GM23338 (cell line): ENCODE measurements around the gene SUOX. TPM values are rescaled to one million over a fixed set of nuclear protein-coding genes. Genes with fewer than 3 reads are reported as not detected.

Experiments
- ATAC-seq: fragments of 200-7000 bp; cut with Tn5 transposase; 3 replicates; pipeline ENCODE4 v1.9.1; 2020
- DNase-seq: peaks from one replicate; pipeline ENCODE4 v3.0.0-alpha.2; 2015; ENCODE audit warnings: low spot score
- H2AFZ ChIP-seq: fragments of 200-600 bp; sonication (generic); 2 replicates; pipeline ENCODE4 v1.8.0; 2016; ENCODE audit warnings: antibody characterized with exemption, mild to moderate bottlenecking, moderate library complexity
- H3F3A ChIP-seq: fragments of 200-600 bp; sonication (generic); replicated peaks from 2 replicates; pipeline ENCODE4 v1.8.0; 2017; ENCODE audit warnings: antibody characterized with exemption, mixed run types, low read depth
- H3K27ac ChIP-seq: fragments of 200-600 bp; sonication (generic); 2 replicates; pipeline ENCODE4 v1.6.1; 2016; ENCODE audit warnings: low read depth
- H3K27me3 ChIP-seq: fragments of 200-600 bp; sonication (generic); 2 replicates; pipeline ENCODE4 v1.8.0; 2016; ENCODE audit warnings: mild to moderate bottlenecking, mixed run types, moderate library complexity; ENCODE audit not compliant: insufficient read depth
- H3K36me3 ChIP-seq: fragments of 200-600 bp; sonication (generic); 2 replicates; pipeline ENCODE4 v1.8.0; 2016; ENCODE audit warnings: mild to moderate bottlenecking; ENCODE audit not compliant: insufficient read depth
- H3K4me1 ChIP-seq: fragments of 200-600 bp; sonication (generic); 2 replicates; pipeline ENCODE4 v1.8.0; 2016; ENCODE audit warnings: mild to moderate bottlenecking, moderate library complexity; ENCODE audit not compliant: insufficient read depth
- H3K4me2 ChIP-seq: fragments of 200-600 bp; sonication (generic); 2 replicates; pipeline ENCODE4 v1.7.1; 2017; ENCODE audit warnings: mixed run types
- H3K4me3 ChIP-seq: fragments of 200-600 bp; sonication (generic); 2 replicates; pipeline ENCODE4 v1.6.1; 2016; ENCODE audit warnings: mixed run types
- H3K79me2 ChIP-seq: fragments of 200-600 bp; sonication (generic); replicated peaks from 2 replicates; pipeline ENCODE4 v1.8.0; 2017; ENCODE audit warnings: mild to moderate bottlenecking; ENCODE audit not compliant: insufficient read depth
- H3K9me2 ChIP-seq: fragments of 200-600 bp; sonication (generic); 2 replicates; pipeline ENCODE4 v1.8.0; 2017; ENCODE audit not compliant: insufficient read depth
- H4K20me1 ChIP-seq: fragments of 200-600 bp; sonication (generic); replicated peaks from 2 replicates; pipeline ENCODE4 v1.8.0; 2017; ENCODE audit warnings: mild to moderate bottlenecking; ENCODE audit not compliant: insufficient read depth
- H3K27ac Mint-ChIP-seq: 2 replicates; pipeline ENCODE4 v1.8.0; 2020; ENCODE audit warnings: inconsistent platforms, mild to moderate bottlenecking, moderate library complexity, mixed read lengths
- H3K27me3 Mint-ChIP-seq: 3 replicates; pipeline ENCODE4 v1.8.0; 2022; ENCODE audit warnings: low read depth, mild to moderate bottlenecking, moderate library complexity, mixed read lengths, inconsistent platforms; ENCODE audit not compliant: insufficient read depth, poor library complexity
- H3K36me3 Mint-ChIP-seq: 3 replicates; pipeline ENCODE4 v1.8.0; 2021; ENCODE audit warnings: low read depth, mild to moderate bottlenecking, inconsistent platforms, moderate library complexity, mixed read lengths
- H3K4me1 Mint-ChIP-seq: 3 replicates; pipeline ENCODE4 v1.8.0; 2020; ENCODE audit warnings: mild to moderate bottlenecking, inconsistent platforms, mixed read lengths
- H3K4me3 Mint-ChIP-seq: 3 replicates; pipeline ENCODE4 v1.8.0; 2021; ENCODE audit warnings: moderate library complexity, mild to moderate bottlenecking, inconsistent platforms, mixed read lengths
- H3K9me3 Mint-ChIP-seq: 3 replicates; pipeline ENCODE4 v1.8.0; 2020; ENCODE audit warnings: moderate library complexity, mild to moderate bottlenecking, inconsistent platforms, mixed read lengths
- CREB1 ChIP-seq: fragments of 250-450 bp; sonication (Bioruptor Pico); IDR thresholded peaks from 2 replicates; pipeline ENCODE4 v1.5.0; 2020; ENCODE audit warnings: low read depth, mild to moderate bottlenecking, moderate library complexity
- EZH2 ChIP-seq: fragments of 200-600 bp; sonication (generic); IDR thresholded peaks from one replicate; pipeline ENCODE4 v1.8.0; 2017; ENCODE audit warnings: antibody characterized with exemption, mild to moderate bottlenecking, low read depth; ENCODE audit not compliant: unreplicated experiment
- EZH2phosphoT487 ChIP-seq: fragments of 200-600 bp; sonication (generic); IDR thresholded peaks from one replicate; pipeline ENCODE4 v1.8.1; 2018; ENCODE audit warnings: antibody characterized with exemption; ENCODE audit not compliant: unreplicated experiment
- JUNB ChIP-seq: IDR thresholded peaks from one replicate; pipeline ENCODE4 v1.6.1; 2016; ENCODE audit warnings: antibody characterized with exemption; ENCODE audit not compliant: unreplicated experiment
- NANOG ChIP-seq: IDR thresholded peaks from 2 replicates; pipeline ENCODE4 v1.6.1; 2016; ENCODE audit warnings: antibody characterized with exemption, borderline replicate concordance
- POLR2AphosphoS5 ChIP-seq: IDR thresholded peaks from 2 replicates; pipeline ENCODE4 v1.6.1; 2016; ENCODE audit warnings: antibody characterized with exemption, low read depth
- STAT1 ChIP-seq: IDR thresholded peaks from one replicate; pipeline ENCODE4 v1.6.1; 2016; ENCODE audit warnings: antibody characterized with exemption; ENCODE audit not compliant: unreplicated experiment
- ZNF114 ChIP-seq: fragments of 250-450 bp; sonication (Bioruptor Pico); IDR thresholded peaks from 2 replicates; pipeline ENCODE4 v1.5.0; 2020; ENCODE audit warnings: mild to moderate bottlenecking, moderate library complexity
- ZNF331 ChIP-seq: fragments of 250-450 bp; sonication (Bioruptor Pico); IDR thresholded peaks from 2 replicates; pipeline ENCODE4 v1.5.0; 2020; ENCODE audit warnings: low read depth, mild to moderate bottlenecking, moderate library complexity
- polyA plus RNA-seq: library from polyadenylated mRNA; unstranded; fragments of >200 nt; fragmentation: Nextera tagmentation; extraction: Ambion mirVana; gene quantifications from 2 replicates; pipeline ENCODE4 v1.2.1, GENCODE V29; 2016
- total RNA-seq: library from RNA; depleted of rRNA; stranded (reverse); fragments of >200 nt; shearing (Covaris generic); gene quantifications from 2 replicates; pipeline ENCODE4 v1.2.3, GENCODE V29; 2014
- TF ChIP-seq, protein P1 (sequence below): IDR thresholded peaks from 2 replicates; pipeline ENCODE4 v1.6.1; 2016; ENCODE audit warnings: antibody characterized with exemption
- TF ChIP-seq, protein P2 (sequence below): fragments of 250-450 bp; sonication (Bioruptor Pico); IDR thresholded peaks from 2 replicates; pipeline ENCODE4 v1.5.0; 2020; ENCODE audit warnings: mild to moderate bottlenecking, moderate library complexity
- TF ChIP-seq, protein P3 (sequence below), 2 experiments: fragments of 200-600 bp in 1 of 2; sonication (generic) in 1 of 2; conservative IDR thresholded peaks; 2 replicates each; pipeline versions ENCODE4 v1.5.1 to v1.6.1; 2016 to 2017; ENCODE audit warnings: antibody characterized with exemption in 2 of 2, low read depth in 2 of 2, mild to moderate bottlenecking in 2 of 2, moderate library complexity in 1 of 2
- TF ChIP-seq, protein P4 (sequence below): IDR thresholded peaks from one replicate; pipeline ENCODE4 v1.6.1; 2018; ENCODE audit warnings: antibody characterized with exemption; ENCODE audit not compliant: unreplicated experiment

The SUOX gene
- total and polyA plus RNA-seq, 2 experiments from 2014 or later, result 14.0 to 27.5 TPM

DNA sequence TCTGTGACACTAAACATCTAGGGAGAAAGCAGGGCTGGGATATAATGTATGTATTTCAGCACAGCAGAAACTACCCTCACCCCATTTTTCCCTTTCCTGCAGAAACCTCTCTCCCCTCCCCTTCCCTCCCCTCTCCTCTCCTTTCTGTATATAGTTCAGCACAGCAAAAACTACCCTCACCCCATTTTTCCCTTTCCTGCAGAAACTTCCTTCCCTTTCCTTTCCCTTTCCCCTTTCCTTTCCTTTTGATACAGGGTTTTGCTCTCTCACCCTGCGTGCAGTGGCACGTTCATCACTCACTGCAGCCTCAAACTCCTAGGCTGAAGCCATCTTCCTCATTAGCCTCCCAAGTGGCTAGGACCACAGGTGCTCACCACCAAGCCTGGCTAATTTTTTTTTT is 33.3 kb upstream of the SUOX start:
- H3K36me3 ChIP-seq, result 0 out of 2 replicates have a peak, but pooled peaks cover 7% of the 10 kb centered on the region
- H3K9me3 Mint-ChIP-seq, result no peaks in the 10 kb centered on the region
- no peaks in the 10 kb centered on the region for H3K9me2 ChIP-seq
- H2AFZ ChIP-seq, result no peak overlapping the region
- 0 out of 2 replicates have a peak, but pooled peaks cover 3% of the 10 kb centered on the region for H4K20me1 ChIP-seq
- TF ChIP-seq NANOG, result no peak
- TF ChIP-seq POLR2AphosphoS5, result no peak
- TF ChIP-seq EZH2phosphoT487, result no peak
- TF ChIP-seq, protein P1, sequence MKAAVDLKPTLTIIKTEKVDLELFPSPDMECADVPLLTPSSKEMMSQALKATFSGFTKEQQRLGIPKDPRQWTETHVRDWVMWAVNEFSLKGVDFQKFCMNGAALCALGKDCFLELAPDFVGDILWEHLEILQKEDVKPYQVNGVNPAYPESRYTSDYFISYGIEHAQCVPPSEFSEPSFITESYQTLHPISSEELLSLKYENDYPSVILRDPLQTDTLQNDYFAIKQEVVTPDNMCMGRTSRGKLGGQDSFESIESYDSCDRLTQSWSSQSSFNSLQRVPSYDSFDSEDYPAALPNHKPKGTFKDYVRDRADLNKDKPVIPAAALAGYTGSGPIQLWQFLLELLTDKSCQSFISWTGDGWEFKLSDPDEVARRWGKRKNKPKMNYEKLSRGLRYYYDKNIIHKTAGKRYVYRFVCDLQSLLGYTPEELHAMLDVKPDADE, result no peak
- TF ChIP-seq, protein P2, sequence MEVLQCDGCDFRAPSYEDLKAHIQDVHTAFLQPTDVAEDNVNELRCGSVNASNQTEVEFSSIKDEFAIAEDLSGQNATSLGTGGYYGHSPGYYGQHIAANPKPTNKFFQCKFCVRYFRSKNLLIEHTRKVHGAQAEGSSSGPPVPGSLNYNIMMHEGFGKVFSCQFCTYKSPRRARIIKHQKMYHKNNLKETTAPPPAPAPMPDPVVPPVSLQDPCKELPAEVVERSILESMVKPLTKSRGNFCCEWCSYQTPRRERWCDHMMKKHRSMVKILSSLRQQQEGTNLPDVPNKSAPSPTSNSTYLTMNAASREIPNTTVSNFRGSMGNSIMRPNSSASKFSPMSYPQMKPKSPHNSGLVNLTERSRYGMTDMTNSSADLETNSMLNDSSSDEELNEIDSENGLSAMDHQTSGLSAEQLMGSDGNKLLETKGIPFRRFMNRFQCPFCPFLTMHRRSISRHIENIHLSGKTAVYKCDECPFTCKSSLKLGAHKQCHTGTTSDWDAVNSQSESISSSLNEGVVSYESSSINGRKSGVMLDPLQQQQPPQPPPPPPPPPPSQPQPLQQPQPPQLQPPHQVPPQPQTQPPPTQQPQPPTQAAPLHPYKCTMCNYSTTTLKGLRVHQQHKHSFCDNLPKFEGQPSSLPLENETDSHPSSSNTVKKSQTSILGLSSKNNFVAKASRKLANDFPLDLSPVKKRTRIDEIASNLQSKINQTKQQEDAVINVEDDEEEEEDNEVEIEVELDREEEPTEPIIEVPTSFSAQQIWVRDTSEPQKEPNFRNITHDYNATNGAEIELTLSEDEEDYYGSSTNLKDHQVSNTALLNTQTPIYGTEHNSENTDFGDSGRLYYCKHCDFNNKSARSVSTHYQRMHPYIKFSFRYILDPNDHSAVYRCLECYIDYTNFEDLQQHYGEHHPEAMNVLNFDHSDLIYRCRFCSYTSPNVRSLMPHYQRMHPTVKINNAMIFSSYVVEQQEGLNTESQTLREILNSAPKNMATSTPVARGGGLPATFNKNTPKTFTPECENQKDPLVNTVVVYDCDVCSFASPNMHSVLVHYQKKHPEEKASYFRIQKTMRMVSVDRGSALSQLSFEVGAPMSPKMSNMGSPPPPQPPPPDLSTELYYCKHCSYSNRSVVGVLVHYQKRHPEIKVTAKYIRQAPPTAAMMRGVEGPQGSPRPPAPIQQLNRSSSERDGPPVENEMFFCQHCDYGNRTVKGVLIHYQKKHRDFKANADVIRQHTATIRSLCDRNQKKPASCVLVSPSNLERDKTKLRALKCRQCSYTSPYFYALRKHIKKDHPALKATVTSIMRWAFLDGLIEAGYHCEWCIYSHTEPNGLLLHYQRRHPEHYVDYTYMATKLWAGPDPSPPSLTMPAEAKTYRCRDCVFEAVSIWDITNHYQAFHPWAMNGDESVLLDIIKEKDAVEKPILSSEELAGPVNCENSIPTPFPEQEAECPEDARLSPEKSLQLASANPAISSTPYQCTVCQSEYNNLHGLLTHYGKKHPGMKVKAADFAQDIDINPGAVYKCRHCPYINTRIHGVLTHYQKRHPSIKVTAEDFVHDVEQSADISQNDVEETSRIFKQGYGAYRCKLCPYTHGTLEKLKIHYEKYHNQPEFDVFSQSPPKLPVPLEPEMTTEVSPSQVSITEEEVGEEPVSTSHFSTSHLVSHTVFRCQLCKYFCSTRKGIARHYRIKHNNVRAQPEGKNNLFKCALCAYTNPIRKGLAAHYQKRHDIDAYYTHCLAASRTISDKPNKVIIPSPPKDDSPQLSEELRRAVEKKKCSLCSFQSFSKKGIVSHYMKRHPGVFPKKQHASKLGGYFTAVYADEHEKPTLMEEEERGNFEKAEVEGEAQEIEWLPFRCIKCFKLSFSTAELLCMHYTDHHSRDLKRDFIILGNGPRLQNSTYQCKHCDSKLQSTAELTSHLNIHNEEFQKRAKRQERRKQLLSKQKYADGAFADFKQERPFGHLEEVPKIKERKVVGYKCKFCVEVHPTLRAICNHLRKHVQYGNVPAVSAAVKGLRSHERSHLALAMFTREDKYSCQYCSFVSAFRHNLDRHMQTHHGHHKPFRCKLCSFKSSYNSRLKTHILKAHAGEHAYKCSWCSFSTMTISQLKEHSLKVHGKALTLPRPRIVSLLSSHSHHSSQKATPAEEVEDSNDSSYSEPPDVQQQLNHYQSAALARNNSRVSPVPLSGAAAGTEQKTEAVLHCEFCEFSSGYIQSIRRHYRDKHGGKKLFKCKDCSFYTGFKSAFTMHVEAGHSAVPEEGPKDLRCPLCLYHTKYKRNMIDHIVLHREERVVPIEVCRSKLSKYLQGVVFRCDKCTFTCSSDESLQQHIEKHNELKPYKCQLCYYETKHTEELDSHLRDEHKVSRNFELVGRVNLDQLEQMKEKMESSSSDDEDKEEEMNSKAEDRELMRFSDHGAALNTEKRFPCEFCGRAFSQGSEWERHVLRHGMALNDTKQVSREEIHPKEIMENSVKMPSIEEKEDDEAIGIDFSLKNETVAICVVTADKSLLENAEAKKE (CRISPR knock-in tag), result no peak
- TF ChIP-seq ZNF331 (CRISPR knock-in tag), result no peak
- TF ChIP-seq, protein P3, sequence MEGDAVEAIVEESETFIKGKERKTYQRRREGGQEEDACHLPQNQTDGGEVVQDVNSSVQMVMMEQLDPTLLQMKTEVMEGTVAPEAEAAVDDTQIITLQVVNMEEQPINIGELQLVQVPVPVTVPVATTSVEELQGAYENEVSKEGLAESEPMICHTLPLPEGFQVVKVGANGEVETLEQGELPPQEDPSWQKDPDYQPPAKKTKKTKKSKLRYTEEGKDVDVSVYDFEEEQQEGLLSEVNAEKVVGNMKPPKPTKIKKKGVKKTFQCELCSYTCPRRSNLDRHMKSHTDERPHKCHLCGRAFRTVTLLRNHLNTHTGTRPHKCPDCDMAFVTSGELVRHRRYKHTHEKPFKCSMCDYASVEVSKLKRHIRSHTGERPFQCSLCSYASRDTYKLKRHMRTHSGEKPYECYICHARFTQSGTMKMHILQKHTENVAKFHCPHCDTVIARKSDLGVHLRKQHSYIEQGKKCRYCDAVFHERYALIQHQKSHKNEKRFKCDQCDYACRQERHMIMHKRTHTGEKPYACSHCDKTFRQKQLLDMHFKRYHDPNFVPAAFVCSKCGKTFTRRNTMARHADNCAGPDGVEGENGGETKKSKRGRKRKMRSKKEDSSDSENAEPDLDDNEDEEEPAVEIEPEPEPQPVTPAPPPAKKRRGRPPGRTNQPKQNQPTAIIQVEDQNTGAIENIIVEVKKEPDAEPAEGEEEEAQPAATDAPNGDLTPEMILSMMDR (conservative IDR thresholded peaks at IDR 0.05; ENCODE audit: low read depth in 2 of 2), result no peak
- TF ChIP-seq, protein P4, sequence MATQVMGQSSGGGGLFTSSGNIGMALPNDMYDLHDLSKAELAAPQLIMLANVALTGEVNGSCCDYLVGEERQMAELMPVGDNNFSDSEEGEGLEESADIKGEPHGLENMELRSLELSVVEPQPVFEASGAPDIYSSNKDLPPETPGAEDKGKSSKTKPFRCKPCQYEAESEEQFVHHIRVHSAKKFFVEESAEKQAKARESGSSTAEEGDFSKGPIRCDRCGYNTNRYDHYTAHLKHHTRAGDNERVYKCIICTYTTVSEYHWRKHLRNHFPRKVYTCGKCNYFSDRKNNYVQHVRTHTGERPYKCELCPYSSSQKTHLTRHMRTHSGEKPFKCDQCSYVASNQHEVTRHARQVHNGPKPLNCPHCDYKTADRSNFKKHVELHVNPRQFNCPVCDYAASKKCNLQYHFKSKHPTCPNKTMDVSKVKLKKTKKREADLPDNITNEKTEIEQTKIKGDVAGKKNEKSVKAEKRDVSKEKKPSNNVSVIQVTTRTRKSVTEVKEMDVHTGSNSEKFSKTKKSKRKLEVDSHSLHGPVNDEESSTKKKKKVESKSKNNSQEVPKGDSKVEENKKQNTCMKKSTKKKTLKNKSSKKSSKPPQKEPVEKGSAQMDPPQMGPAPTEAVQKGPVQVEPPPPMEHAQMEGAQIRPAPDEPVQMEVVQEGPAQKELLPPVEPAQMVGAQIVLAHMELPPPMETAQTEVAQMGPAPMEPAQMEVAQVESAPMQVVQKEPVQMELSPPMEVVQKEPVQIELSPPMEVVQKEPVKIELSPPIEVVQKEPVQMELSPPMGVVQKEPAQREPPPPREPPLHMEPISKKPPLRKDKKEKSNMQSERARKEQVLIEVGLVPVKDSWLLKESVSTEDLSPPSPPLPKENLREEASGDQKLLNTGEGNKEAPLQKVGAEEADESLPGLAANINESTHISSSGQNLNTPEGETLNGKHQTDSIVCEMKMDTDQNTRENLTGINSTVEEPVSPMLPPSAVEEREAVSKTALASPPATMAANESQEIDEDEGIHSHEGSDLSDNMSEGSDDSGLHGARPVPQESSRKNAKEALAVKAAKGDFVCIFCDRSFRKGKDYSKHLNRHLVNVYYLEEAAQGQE, result no peak
- TF ChIP-seq ZNF114, result no peak
- TF ChIP-seq CREB1 (CRISPR knock-in tag), result no peak
- TF ChIP-seq STAT1, result no peak
- TF ChIP-seq JUNB, result no peak
- TF ChIP-seq EZH2, result no peak
- H3F3A ChIP-seq, result no peaks in the 10 kb centered on the region
- H3K36me3 Mint-ChIP-seq, result peaks cover 13% of the 10 kb centered on the region
- H3K27me3 Mint-ChIP-seq, result peaks cover 3% of the 10 kb centered on the region
- H3K4me3 Mint-ChIP-seq, result no peak overlapping the region
- no peak overlapping the region for H3K4me2 ChIP-seq
- H3K79me2 ChIP-seq, result peaks cover 31% of the 10 kb centered on the region
- H3K27ac Mint-ChIP-seq, result no peak overlapping the region; the same call in 1 of the 2 replicates
- no peak overlapping the region for H3K4me3 ChIP-seq
- 0 out of 2 replicates have a peak overlapping the region, but pooled peaks have one; percentile 45 for H3K27ac ChIP-seq
- no peak for DNase-seq
- peaks cover 22% of the 10 kb centered on the region for H3K4me1 Mint-ChIP-seq
- no peaks in the 10 kb centered on the region for H3K27me3 ChIP-seq
- H3K4me1 ChIP-seq, result peaks cover 17% of the 10 kb centered on the region; the same call in 1 of the 2 replicates
- no peak for ATAC-seq
